ENCODE results near the gene MAML2.

Gene MAML2

GRCh38 chr11:96338910-96339705 lies 3.9 kb downstream of the MAML2 start:
- DNase-seq = no peak

- peak; percentile 30 to 34 for DNase-seq
Observed at GRCh38 chr11:96337541-96338431, 5.2 kb downstream of the MAML2 start.

- no peak for DNase-seq
Observed at GRCh38 chr11:96335388-96335787, 7.6 kb downstream of the MAML2 start.

GRCh38 chr11:96334219-96334618 lies 8.8 kb downstream of the MAML2 start:
- no peak for DNase-seq

- no peak for DNase-seq
Observed at GRCh38 chr11:96333191-96333719, 9.7 kb downstream of the MAML2 start.

GRCh38 chr11:96332126-96332771 lies 10.7 kb downstream of the MAML2 start:
- no peak for DNase-seq

GRCh38 chr11:96331699-96332116 lies 11.3 kb downstream of the MAML2 start:
- DNase-seq = no peak

GRCh38 chr11:96330511-96330859 lies 12.5 kb downstream of the MAML2 start:
- no peak for DNase-seq

GRCh38 chr11:96329855-96330510 lies 13.0 kb downstream of the MAML2 start:
- no peak for DNase-seq

GRCh38 chr11:96329419-96329818 lies 13.6 kb downstream of the MAML2 start:
- no peak for DNase-seq

- no peak for DNase-seq
Observed at GRCh38 chr11:96328395-96329010, 14.5 kb downstream of the MAML2 start.

GRCh38 chr11:96326959-96327358 lies 16.0 kb downstream of the MAML2 start:
- no peak for DNase-seq

- DNase-seq = no peak
Observed at GRCh38 chr11:96324912-96325311, 18.1 kb downstream of the MAML2 start.

- no peak for DNase-seq
Observed at GRCh38 chr11:96323642-96323985, 19.4 kb downstream of the MAML2 start.

- DNase-seq = no peak
Observed at GRCh38 chr11:96322775-96323641, 20.0 kb downstream of the MAML2 start.

GRCh38 chr11:96321091-96321490 lies 21.9 kb downstream of the MAML2 start:
- DNase-seq = no peak

GRCh38 chr11:96319898-96320656 lies 22.9 kb downstream of the MAML2 start:
- DNase-seq = no peak

- no peak for DNase-seq
Observed at GRCh38 chr11:96318850-96319249, 24.1 kb downstream of the MAML2 start.

- no peak for DNase-seq
Observed at GRCh38 chr11:96318399-96318798, 24.6 kb downstream of the MAML2 start.

GRCh38 chr11:96317985-96318384 lies 25.0 kb downstream of the MAML2 start:
- no peak for DNase-seq

GRCh38 chr11:96317571-96317970 lies 25.4 kb downstream of the MAML2 start:
- no peak for DNase-seq

Measured in stimulated activated CD4-positive, alpha-beta T cell treated with anti-CD3 and anti-CD28 coated beads, Interleukin-4, amount 100 ng/mL, for 4 hours (primary cell).